ENCODE data around the gene UBE2E2.

The UBE2E2 gene

DNA sequence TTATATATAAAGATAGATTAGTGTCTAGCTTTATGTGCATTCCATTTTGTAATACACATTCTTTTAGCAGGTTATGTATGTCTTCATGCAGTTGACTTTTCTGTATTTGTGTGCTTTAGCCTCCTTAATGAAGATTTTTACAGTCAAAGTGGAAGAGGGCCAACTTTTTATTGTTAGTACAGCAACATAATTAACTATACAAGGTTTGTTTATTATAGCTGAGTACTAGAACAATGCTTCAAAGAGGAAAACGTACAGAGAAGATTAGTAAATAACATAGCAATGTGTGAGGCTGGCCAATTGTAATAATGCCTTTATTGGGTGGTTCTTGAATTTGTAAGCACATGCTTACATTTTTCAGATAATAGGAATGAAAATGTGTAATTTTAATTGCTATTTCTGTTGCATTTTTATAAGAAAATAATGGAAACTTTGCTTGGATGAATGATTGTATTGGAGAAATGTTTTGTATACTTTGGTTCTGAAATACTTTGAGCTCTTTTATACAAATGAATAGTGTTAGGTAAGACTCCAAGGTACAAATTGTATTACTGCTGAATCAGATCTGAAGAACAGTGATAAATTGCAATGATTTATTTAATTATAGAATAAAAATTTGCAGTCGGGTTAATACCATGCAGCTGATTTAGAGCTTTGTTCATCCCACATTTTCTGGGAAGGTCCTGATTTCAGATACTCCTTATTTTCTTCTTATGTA is 41.4 kb downstream of the UBE2E2 start:
- no peaks in the 10 kb centered on the region for H3K4me1 ChIP-seq (ENCODE audit: insufficient read depth, low read length, severe bottlenecking)
- H3F3A ChIP-seq (ENCODE audit: insufficient read depth, low read length) = peaks cover under 1% of the 10 kb centered on the region; the same call in 1 of the 2 replicates
- no peak overlapping the region for H3K27ac ChIP-seq (ENCODE audit: low read depth, low read length, poor library complexity, severe bottlenecking)
- no peaks in the 10 kb centered on the region for H4K20me1 ChIP-seq (ENCODE audit: insufficient read depth, low read length)
- no peaks in the 10 kb centered on the region for H3K9me3 ChIP-seq (ENCODE audit: low read length)
- no peak for TF ChIP-seq EZH2 (IDR thresholded peaks at IDR 0.05; ENCODE audit: borderline replicate concordance, low read length)
- TF ChIP-seq, protein P1, sequence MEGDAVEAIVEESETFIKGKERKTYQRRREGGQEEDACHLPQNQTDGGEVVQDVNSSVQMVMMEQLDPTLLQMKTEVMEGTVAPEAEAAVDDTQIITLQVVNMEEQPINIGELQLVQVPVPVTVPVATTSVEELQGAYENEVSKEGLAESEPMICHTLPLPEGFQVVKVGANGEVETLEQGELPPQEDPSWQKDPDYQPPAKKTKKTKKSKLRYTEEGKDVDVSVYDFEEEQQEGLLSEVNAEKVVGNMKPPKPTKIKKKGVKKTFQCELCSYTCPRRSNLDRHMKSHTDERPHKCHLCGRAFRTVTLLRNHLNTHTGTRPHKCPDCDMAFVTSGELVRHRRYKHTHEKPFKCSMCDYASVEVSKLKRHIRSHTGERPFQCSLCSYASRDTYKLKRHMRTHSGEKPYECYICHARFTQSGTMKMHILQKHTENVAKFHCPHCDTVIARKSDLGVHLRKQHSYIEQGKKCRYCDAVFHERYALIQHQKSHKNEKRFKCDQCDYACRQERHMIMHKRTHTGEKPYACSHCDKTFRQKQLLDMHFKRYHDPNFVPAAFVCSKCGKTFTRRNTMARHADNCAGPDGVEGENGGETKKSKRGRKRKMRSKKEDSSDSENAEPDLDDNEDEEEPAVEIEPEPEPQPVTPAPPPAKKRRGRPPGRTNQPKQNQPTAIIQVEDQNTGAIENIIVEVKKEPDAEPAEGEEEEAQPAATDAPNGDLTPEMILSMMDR (IDR thresholded peaks at IDR 0.05; ENCODE audit: low read length) = no peak
- H3K4me3 ChIP-seq (ENCODE audit: low read depth, low read length, poor library complexity, severe bottlenecking) = no peak overlapping the region
- no peak overlapping the region for H3K4me2 ChIP-seq (ENCODE audit: low read length)
- no peaks in the 10 kb centered on the region for H3K27me3 ChIP-seq (ENCODE audit: insufficient read depth, low read length)
- no peaks in the 10 kb centered on the region for H3K36me3 ChIP-seq (ENCODE audit: insufficient read depth, low read length)
- no peaks in the 10 kb centered on the region for H3K9me2 ChIP-seq (ENCODE audit: low read depth, low read length)
- no peak overlapping the region for H2AFZ ChIP-seq (ENCODE audit: low read length)
- no peak overlapping the region for H3K9ac ChIP-seq (ENCODE audit: low read length)
- peaks cover 40% of the 10 kb centered on the region for H3K79me2 ChIP-seq (ENCODE audit: insufficient read depth, low read length)

DNA sequence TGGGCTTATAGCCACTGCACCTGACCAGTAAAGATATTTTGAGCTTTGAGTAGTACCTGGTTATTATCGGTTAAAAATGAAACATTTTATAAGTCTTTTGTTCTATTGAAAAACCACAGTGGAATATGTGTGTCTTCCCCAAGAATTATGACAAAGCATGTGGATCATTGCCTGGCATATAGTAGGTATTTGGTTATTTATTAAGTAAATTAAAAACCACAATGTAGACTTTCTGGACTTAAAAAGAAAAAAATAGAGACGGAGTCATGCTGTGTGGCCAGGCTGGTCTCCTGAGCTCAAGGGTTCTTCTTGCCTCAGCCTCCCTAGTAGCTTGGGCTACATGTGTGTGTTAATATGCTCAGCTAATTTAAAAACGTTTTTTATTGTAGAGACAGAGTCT is 43.5 kb downstream of the UBE2E2 start:
- H3K4me1 ChIP-seq (ENCODE audit: insufficient read depth, low read length, severe bottlenecking) = no peaks in the 10 kb centered on the region
- H3K36me3 ChIP-seq (ENCODE audit: insufficient read depth, low read length) = no peaks in the 10 kb centered on the region
- H3K9ac ChIP-seq (ENCODE audit: low read length) = no peak overlapping the region
- H3K9me3 ChIP-seq (ENCODE audit: low read length) = no peaks in the 10 kb centered on the region
- H3F3A ChIP-seq (ENCODE audit: insufficient read depth, low read length) = 0 out of 2 replicates have a peak, but pooled peaks cover under 1% of the 10 kb centered on the region
- H4K20me1 ChIP-seq (ENCODE audit: insufficient read depth, low read length) = no peaks in the 10 kb centered on the region
- H3K27me3 ChIP-seq (ENCODE audit: insufficient read depth, low read length) = no peaks in the 10 kb centered on the region
- H3K4me3 ChIP-seq (ENCODE audit: low read depth, low read length, poor library complexity, severe bottlenecking) = no peak overlapping the region
- no peak for TF ChIP-seq EZH2 (IDR thresholded peaks at IDR 0.05; ENCODE audit: borderline replicate concordance, low read length)
- TF ChIP-seq, protein P1 (IDR thresholded peaks at IDR 0.05; ENCODE audit: low read length) = no peak
- no peak overlapping the region for H2AFZ ChIP-seq (ENCODE audit: low read length)
- peaks cover 35% of the 10 kb centered on the region for H3K79me2 ChIP-seq (ENCODE audit: insufficient read depth, low read length)
- no peak overlapping the region for H3K27ac ChIP-seq (ENCODE audit: low read depth, low read length, poor library complexity, severe bottlenecking)
- H3K4me2 ChIP-seq (ENCODE audit: low read length) = no peak overlapping the region
- no peaks in the 10 kb centered on the region for H3K9me2 ChIP-seq (ENCODE audit: low read depth, low read length)

DNA sequence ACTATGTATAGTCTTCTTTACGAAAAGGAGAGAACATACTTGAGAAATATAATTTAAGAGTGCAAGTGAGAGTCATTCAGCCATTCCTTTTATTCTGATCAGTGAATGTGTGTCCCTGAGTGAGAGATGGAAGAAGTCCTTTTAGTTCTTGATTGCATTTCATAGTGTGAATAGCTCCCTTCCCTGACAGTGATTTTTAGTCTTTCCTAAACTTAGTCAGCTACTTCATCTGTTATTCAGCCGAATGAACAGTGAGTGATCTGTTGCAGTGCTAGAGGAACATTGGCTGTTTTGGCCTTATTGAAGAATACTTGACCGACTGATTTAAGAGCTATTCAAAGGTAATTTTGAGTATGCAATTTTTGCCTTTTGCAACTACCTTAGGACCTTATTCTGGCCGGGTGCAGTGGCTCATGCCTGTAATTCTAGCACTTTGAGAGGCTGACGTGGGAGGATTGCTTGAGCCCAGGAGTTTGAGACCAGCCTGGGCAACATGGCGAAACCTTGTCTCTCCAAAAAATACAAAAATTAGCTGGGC is 45.5 kb downstream of the UBE2E2 start:
- H4K20me1 ChIP-seq (ENCODE audit: insufficient read depth, low read length) = 0 out of 2 replicates have a peak, but pooled peaks cover 2% of the 10 kb centered on the region
- no peak overlapping the region for H3K9ac ChIP-seq (ENCODE audit: low read length)
- TF ChIP-seq, protein P1 (IDR thresholded peaks at IDR 0.05; ENCODE audit: low read length) = no peak
- no peak for TF ChIP-seq EZH2 (IDR thresholded peaks at IDR 0.05; ENCODE audit: borderline replicate concordance, low read length)
- no peaks in the 10 kb centered on the region for H3K36me3 ChIP-seq (ENCODE audit: insufficient read depth, low read length)
- no peak overlapping the region for H3K27ac ChIP-seq (ENCODE audit: low read depth, low read length, poor library complexity, severe bottlenecking)
- no peak overlapping the region for H2AFZ ChIP-seq (ENCODE audit: low read length)
- H3K9me3 ChIP-seq (ENCODE audit: low read length) = no peaks in the 10 kb centered on the region
- H3K27me3 ChIP-seq (ENCODE audit: insufficient read depth, low read length) = no peaks in the 10 kb centered on the region
- no peaks in the 10 kb centered on the region for H3K9me2 ChIP-seq (ENCODE audit: low read depth, low read length)
- H3K79me2 ChIP-seq (ENCODE audit: insufficient read depth, low read length) = peaks cover 31% of the 10 kb centered on the region
- no peak overlapping the region for H3K4me3 ChIP-seq (ENCODE audit: low read depth, low read length, poor library complexity, severe bottlenecking)
- H3K4me1 ChIP-seq (ENCODE audit: insufficient read depth, low read length, severe bottlenecking) = no peaks in the 10 kb centered on the region
- 0 out of 2 replicates have a peak, but pooled peaks cover 5% of the 10 kb centered on the region for H3F3A ChIP-seq (ENCODE audit: insufficient read depth, low read length)
- H3K4me2 ChIP-seq (ENCODE audit: low read length) = no peak overlapping the region
